ENCODE measurements around the gene HCN4.

DNA sequence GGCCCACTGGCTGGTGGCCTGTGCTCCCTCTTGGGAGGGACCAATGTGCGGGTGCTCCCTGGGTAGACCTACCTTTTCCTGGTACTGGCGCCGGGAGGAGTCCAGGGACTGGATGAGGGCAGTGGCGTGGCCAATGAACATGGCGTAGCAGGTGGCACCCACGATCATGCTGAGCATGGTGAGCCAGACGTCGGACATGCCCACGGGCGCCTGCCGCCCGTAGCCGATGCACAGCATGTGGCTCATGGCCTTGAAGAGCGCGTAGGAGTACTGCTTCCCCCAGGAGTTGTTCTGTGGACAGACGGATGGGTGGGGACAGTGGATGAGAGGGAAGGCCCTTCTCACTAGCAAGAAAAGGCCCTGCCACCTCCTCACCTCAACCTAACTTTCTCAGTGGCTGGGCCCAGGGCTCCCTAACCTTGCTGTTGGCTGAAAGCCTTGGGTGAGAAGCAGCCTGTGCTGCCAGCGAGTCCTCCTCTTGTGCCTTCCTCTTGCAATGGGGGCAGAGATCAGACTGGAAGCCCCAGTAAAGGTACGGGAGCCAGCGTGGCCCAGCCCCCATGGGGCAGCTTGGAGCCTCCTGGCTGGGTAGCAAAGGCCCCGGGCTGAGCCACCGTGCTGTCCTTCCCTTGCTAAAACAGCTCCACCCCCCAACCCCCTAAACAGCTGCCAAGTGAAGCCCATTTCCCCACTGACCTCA lies 39.1 kb downstream of the HCN4 start:
- TF ChIP-seq, protein P1, sequence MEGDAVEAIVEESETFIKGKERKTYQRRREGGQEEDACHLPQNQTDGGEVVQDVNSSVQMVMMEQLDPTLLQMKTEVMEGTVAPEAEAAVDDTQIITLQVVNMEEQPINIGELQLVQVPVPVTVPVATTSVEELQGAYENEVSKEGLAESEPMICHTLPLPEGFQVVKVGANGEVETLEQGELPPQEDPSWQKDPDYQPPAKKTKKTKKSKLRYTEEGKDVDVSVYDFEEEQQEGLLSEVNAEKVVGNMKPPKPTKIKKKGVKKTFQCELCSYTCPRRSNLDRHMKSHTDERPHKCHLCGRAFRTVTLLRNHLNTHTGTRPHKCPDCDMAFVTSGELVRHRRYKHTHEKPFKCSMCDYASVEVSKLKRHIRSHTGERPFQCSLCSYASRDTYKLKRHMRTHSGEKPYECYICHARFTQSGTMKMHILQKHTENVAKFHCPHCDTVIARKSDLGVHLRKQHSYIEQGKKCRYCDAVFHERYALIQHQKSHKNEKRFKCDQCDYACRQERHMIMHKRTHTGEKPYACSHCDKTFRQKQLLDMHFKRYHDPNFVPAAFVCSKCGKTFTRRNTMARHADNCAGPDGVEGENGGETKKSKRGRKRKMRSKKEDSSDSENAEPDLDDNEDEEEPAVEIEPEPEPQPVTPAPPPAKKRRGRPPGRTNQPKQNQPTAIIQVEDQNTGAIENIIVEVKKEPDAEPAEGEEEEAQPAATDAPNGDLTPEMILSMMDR (conservative IDR thresholded peaks at IDR 0.05; ENCODE audit: low read length): no peak
- TF ChIP-seq EZH2phosphoT487 (IDR thresholded peaks at IDR 0.05; ENCODE audit: borderline replicate concordance): no peak

Measured in Loucy (cell line).